Measurements from ENCODE around the gene RAMP1. TPM values are rescaled to one million over a fixed set of nuclear protein-coding genes. Genes with fewer than 3 reads are reported as not detected.

The RAMP1 gene
- total RNA-seq, 1 experiment from 2014 or later: 0.63 TPM

DNA sequence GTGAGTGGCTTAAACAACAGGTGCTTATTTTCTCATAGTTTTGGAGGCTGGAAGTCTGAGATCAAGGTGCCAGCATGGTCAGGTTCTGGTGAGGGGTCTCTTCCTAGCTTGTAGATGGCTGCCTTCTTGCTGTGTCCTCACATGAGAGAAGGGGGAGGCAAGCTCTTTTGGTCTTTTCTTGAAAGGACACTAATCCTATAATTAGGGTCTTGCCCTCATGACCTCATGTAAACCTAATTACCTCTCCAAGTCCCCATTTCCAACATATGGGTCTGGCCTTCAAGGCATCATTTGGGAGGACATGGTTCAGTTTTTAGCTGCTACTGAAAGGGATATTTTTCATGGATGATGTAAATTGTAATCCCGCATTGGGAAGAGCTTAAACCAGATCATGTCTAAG lies 42.9 kb upstream of the RAMP1 start:
- Histone ChIP-seq H2BK20ac (ENCODE audit: low read depth, low read length, poor library complexity, severe bottlenecking) (no peak overlapping the region), H3K23ac (ENCODE audit: insufficient read length, low read depth, low read length) (no peak overlapping the region), H4K8ac (replicated peaks; ENCODE audit: insufficient read length, low read depth, low read length) (no peak overlapping the region), H3K23me2 (ENCODE audit: insufficient read length, low read depth, low read length, poor library complexity, severe bottlenecking) (no peaks in the 10 kb centered on the region), H3K79me2 (ENCODE audit: insufficient read depth, low read length) (no peaks in the 10 kb centered on the region), H3K56ac (ENCODE audit: insufficient read length, low read depth, low read length) (no peak overlapping the region), H3K4me2 (ENCODE audit: insufficient read depth, insufficient read length, low read length) (no peak overlapping the region), H3K9ac (ENCODE audit: extremely low read depth, insufficient read length, low read length) (no peak overlapping the region), H3K27ac (ENCODE audit: insufficient read length, low read depth, low read length) (no peak overlapping the region), H4K91ac (ENCODE audit: insufficient read length, low read depth, low read length) (no peak overlapping the region), H2AFZ (ENCODE audit: low read length) (no peak overlapping the region), H2AK5ac (ENCODE audit: insufficient read length, low read length) (no peak overlapping the region), H3K27me3 (ENCODE audit: insufficient read depth, low read length) (no peaks in the 10 kb centered on the region), H3K18ac (ENCODE audit: insufficient read length, low read depth, low read length) (no peak overlapping the region), H4K20me1 (ENCODE audit: control insufficient read depth, insufficient read depth, insufficient read length) (no peaks in the 10 kb centered on the region), H2BK12ac (ENCODE audit: insufficient read length, low read depth, low read length) (no peak overlapping the region), H4K5ac (ENCODE audit: insufficient read length, low read depth, low read length) (no peak overlapping the region), H2BK120ac (ENCODE audit: low read depth, low read length, poor library complexity, severe bottlenecking) (no peak overlapping the region), H2BK15ac (ENCODE audit: low read depth, low read length) (no peak overlapping the region), H2BK5ac (ENCODE audit: insufficient read length, low read length) (no peak overlapping the region), H3K9me3 (ENCODE audit: control insufficient read depth, low read depth, low read length) (no peaks in the 10 kb centered on the region), H3K14ac (ENCODE audit: insufficient read depth, low read length) (no peak overlapping the region), H3K4me1 (ENCODE audit: insufficient read depth, low read length) (no peaks in the 10 kb centered on the region), H3K4ac (ENCODE audit: low read depth, low read length) (no peak overlapping the region), H3T11ph (ENCODE audit: low read length) (no peak overlapping the region), H3K79me1 (ENCODE audit: insufficient read depth, low read depth, low read length, poor library complexity, severe bottlenecking) (no peaks in the 10 kb centered on the region)
- Mint-ChIP-seq H3K27ac (no peak overlapping the region), H3K4me3 (no peak overlapping the region), H3K4me1 (no peaks in the 10 kb centered on the region), H3K27me3 (ENCODE audit: low read depth) (peaks cover 20% of the 10 kb centered on the region), H3K36me3 (ENCODE audit: insufficient read depth in 1 of 3, low read depth in 3 of 3) (no peaks in the 10 kb centered on the region), H3K9me3 (no peaks in the 10 kb centered on the region)
- WGBS (ENCODE audit: extremely low coverage, insufficient read length, low lambda C conversion rate): no CpG with 5 or more reads among the region's 1 CpG
- no peak for DNase-seq
- no peak for TF ChIP-seq CTCF (conservative IDR thresholded peaks at IDR 0.05)

Data from H9 (cell line).